PC-9 (cell line): ENCODE results near the gene SLC2A9. TPM values are rescaled to one million over a fixed set of nuclear protein-coding genes. Genes with fewer than 3 reads are reported as not detected.

ENCODE experiments used
- BruUV-seq: library from RNA; stranded (reverse); fragments of 400-500 nt; replicated peaks from 2 replicates; lab custom pipeline; 2021; lab: Mats Ljungman, UMichigan
- CTCF ChIA-PET: fragments of 300-600 bp; sonication (Branson Sonifier 250); formaldehyde crosslinking; loops from one replicate; lab custom pipeline; 2022; ENCODE audit warnings: antibody characterized with exemption; lab: Charles Lee
- POLR2A ChIA-PET: fragments of 300-600 bp; sonication (Branson Sonifier 250); formaldehyde crosslinking; loops from one replicate; lab custom pipeline; 2022; ENCODE audit warnings: antibody characterized with exemption; ENCODE audit not compliant: unreplicated experiment; lab: Charles Lee
- DNase-seq, 2 experiments: peaks; one replicate each; pipeline versions ENCODE4 v3.0.0 to v3.0.0-alpha.2; 2015 to 2022; ENCODE audit warnings: mixed read lengths in 1 of 2
- H2AFZ ChIP-seq: fragments of 200-600 bp; sonication (generic); 2 replicates; pipeline ENCODE4 v1.8.1; 2017; ENCODE audit warnings: antibody characterized with exemption
- H3F3A ChIP-seq: fragments of 200-600 bp; sonication (generic); 2 replicates; pipeline ENCODE4 v1.8.1; 2017; ENCODE audit warnings: antibody characterized with exemption, mild to moderate bottlenecking, low read depth; ENCODE audit not compliant: insufficient read depth
- H3K27ac ChIP-seq: fragments of 200-600 bp; sonication (generic); 2 replicates; pipeline ENCODE4 v1.6.1; 2016; ENCODE audit warnings: mixed run types
- H3K27me3 ChIP-seq: fragments of 200-600 bp; sonication (generic); 2 replicates; pipeline ENCODE4 v1.6.1; 2016; ENCODE audit warnings: low read depth, mixed run types; ENCODE audit not compliant: insufficient read depth
- H3K36me3 ChIP-seq: fragments of 200-600 bp; sonication (generic); 2 replicates; pipeline ENCODE4 v1.6.1; 2016; ENCODE audit warnings: low read depth, mixed run types
- H3K4me1 ChIP-seq: fragments of 200-600 bp; sonication (generic); replicated peaks from 2 replicates; pipeline ENCODE4 v1.6.1; 2016; ENCODE audit warnings: mixed run types; ENCODE audit not compliant: insufficient read depth
- H3K4me2 ChIP-seq: fragments of 200-600 bp; sonication (generic); 2 replicates; pipeline ENCODE4 v1.6.1; 2017; ENCODE audit warnings: mixed run types
- H3K4me3 ChIP-seq: fragments of 200-600 bp; sonication (generic); 2 replicates; pipeline ENCODE4 v1.6.1; 2016; ENCODE audit warnings: mixed run types
- H3K79me2 ChIP-seq: fragments of 200-600 bp; sonication (generic); 2 replicates; pipeline ENCODE4 v1.6.1; 2017; ENCODE audit warnings: low read depth, mixed run types
- H3K9me2 ChIP-seq: fragments of 200-600 bp; sonication (generic); 2 replicates; pipeline ENCODE4 v1.8.1; 2017; ENCODE audit warnings: mild to moderate bottlenecking; ENCODE audit not compliant: insufficient read depth
- H3K9me3 ChIP-seq: fragments of 200-600 bp; sonication (generic); 2 replicates; pipeline ENCODE4 v1.8.1; 2016; ENCODE audit warnings: low read depth; ENCODE audit not compliant: insufficient read depth
- H4K20me1 ChIP-seq: fragments of 200-600 bp; sonication (generic); 2 replicates; pipeline ENCODE4 v1.8.1; 2017; ENCODE audit not compliant: insufficient read depth
- EZH2 ChIP-seq: fragments of 200-600 bp; sonication (generic); IDR thresholded peaks from 2 replicates; pipeline ENCODE4 v1.8.0; 2017; ENCODE audit warnings: antibody characterized with exemption, low read depth
- intact Hi-C: fragments of 100-400 bp; cut with micrococcal nuclease; formaldehyde crosslinking; loops from one replicate; pipeline ENCODE4 v1.10.0; 2022; ENCODE audit not compliant: unreplicated experiment
- total RNA-seq: library from RNA; stranded (reverse); gene quantifications from 2 replicates; pipeline ENCODE4 v1.2.3, GENCODE V29; 2021
- TF ChIP-seq, protein P1 (sequence below): fragments of 200-600 bp; sonication (generic); conservative IDR thresholded peaks from 2 replicates; pipeline ENCODE4 v1.6.1; 2017; ENCODE audit warnings: mixed run types, antibody characterized with exemption, mild to moderate bottlenecking, moderate library complexity

The SLC2A9 gene
- total RNA-seq, 1 experiment from 2014 or later, result 0.28 TPM

DNA sequence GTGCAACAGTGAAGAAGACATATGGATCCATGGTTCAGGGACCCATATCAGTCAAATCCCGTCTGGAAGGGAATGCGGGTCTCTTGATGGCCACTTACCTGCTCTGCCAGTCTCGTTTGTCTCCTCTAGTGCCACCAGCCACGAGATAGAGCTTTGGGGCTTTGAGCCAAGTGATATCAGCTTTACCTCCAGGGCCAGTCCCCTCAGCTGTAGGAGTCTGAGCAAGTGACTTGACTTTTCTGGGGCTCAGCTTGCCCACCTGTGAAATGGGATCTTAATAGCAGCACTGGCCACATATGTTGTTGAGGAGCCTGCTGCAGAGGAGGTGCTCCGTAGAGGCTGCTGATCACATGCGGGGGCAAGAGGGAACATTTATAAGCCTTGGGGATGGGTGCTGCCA lies 1.2 kb downstream of the SLC2A9 start:
- Histone ChIP-seq H3K4me2 (no peak overlapping the region), H4K20me1 (no peaks in the 10 kb centered on the region), H3K27me3 (no peaks in the 10 kb centered on the region), H2AFZ (no peak overlapping the region), H3K9me2 (no peaks in the 10 kb centered on the region), H3K4me3 (no peak overlapping the region), H3K79me2 (no peaks in the 10 kb centered on the region), H3F3A (no peaks in the 10 kb centered on the region), H3K27ac (no peak overlapping the region), H3K4me1 (no peaks in the 10 kb centered on the region), H3K9me3 (no peaks in the 10 kb centered on the region), H3K36me3 (no peaks in the 10 kb centered on the region)
- no peak for DNase-seq
- TF ChIP-seq, protein P1, sequence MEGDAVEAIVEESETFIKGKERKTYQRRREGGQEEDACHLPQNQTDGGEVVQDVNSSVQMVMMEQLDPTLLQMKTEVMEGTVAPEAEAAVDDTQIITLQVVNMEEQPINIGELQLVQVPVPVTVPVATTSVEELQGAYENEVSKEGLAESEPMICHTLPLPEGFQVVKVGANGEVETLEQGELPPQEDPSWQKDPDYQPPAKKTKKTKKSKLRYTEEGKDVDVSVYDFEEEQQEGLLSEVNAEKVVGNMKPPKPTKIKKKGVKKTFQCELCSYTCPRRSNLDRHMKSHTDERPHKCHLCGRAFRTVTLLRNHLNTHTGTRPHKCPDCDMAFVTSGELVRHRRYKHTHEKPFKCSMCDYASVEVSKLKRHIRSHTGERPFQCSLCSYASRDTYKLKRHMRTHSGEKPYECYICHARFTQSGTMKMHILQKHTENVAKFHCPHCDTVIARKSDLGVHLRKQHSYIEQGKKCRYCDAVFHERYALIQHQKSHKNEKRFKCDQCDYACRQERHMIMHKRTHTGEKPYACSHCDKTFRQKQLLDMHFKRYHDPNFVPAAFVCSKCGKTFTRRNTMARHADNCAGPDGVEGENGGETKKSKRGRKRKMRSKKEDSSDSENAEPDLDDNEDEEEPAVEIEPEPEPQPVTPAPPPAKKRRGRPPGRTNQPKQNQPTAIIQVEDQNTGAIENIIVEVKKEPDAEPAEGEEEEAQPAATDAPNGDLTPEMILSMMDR, result no peak
- TF ChIP-seq EZH2, result no peak
- no TSS peak for BruUV-seq
- ChIA-PET POLR2A (no interaction called here), CTCF (no interaction called here)
- intact Hi-C loops, result no loop called here

DNA sequence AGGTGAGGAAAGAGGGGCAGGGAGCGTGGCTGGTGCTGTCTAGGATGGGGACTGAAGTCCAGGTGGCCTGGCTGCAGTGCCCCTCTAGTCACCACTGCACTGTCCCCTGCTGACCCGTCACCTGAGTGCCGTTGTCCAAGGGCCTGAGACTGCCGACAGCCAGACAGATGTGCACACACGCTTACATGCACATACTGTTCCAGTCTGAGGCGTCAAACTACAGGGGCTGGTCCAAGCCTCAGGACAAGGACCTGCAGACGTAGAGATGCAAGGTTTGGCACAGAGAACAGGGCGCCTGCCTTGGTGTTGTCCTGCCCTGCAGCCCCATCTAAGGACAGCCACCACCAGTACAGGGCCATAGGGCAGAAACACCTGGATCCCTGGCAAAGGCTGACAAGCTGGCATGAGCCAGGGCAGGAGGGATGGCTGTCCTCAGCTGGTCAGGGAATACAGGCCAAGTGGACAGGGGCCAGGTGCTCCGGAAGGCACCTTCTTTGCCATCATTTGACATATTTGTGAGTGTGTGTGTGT lies 1.7 kb downstream of the SLC2A9 start:
- Histone ChIP-seq H3F3A (no peaks in the 10 kb centered on the region), H2AFZ (no peak overlapping the region), H3K9me3 (no peaks in the 10 kb centered on the region), H4K20me1 (no peaks in the 10 kb centered on the region), H3K36me3 (no peaks in the 10 kb centered on the region), H3K9me2 (no peaks in the 10 kb centered on the region), H3K4me1 (no peaks in the 10 kb centered on the region), H3K27ac (no peak overlapping the region), H3K4me2 (no peak overlapping the region), H3K4me3 (no peak overlapping the region), H3K79me2 (no peaks in the 10 kb centered on the region), H3K27me3 (no peaks in the 10 kb centered on the region)
- no peak for DNase-seq
- TSS peak; percentile 85 for BruUV-seq
- TF ChIP-seq, protein P1, result no peak
- TF ChIP-seq EZH2, result no peak
- ChIA-PET POLR2A (no interaction called here), CTCF (interaction anchor here (0.6 to 0.8 kb wide), 2 partner anchors 9 to 11 kb away, joined by 3 to 6 read pairs; no protein-coding TSS in a partner anchor)
- intact Hi-C loops, result loop anchor here (1.0 to 10.0 kb wide), 6 partner anchors 44 to 515 kb away; partner anchors contain the start of gene WDR1

GRCh38 chr4:10018818-10019461 lies 2.4 kb downstream of the SLC2A9 start:
- Histone ChIP-seq H3K4me1 (no peaks in the 10 kb centered on the region), H3K36me3 (no peaks in the 10 kb centered on the region), H3K27ac (no peak overlapping the region), H3K4me2 (peak overlapping the region; percentile 30), H3K9me3 (no peaks in the 10 kb centered on the region), H3K9me2 (no peaks in the 10 kb centered on the region), H3K79me2 (no peaks in the 10 kb centered on the region), H3F3A (no peaks in the 10 kb centered on the region), H4K20me1 (no peaks in the 10 kb centered on the region), H3K27me3 (no peaks in the 10 kb centered on the region), H2AFZ (0 out of 2 replicates have a peak overlapping the region, but pooled peaks have one; percentile 55), H3K4me3 (peak overlapping the region; percentile 33; the same call in 1 of the 2 replicates)
- POLR2A ChIA-PET, result no interaction called here
- intact Hi-C loops, result loop anchor here (1.0 to 10.0 kb wide), 7 partner anchors 44 to 516 kb away; partner anchors contain the start of gene WDR1
- CTCF ChIA-PET, result interaction anchor here (0.6 to 0.8 kb wide), 2 partner anchors 10 kb away, joined by 3 to 6 read pairs; no protein-coding TSS in a partner anchor
- TF ChIP-seq EZH2, result no peak
- TF ChIP-seq, protein P1, result peak; percentile 84
- BruUV-seq, result no TSS peak
- DNase-seq, result peak; percentile 68 to 90
